Testis (tissue), 3 donors: ENCODE measurements around the gene HOXB8. TPM values are rescaled to one million over a fixed set of nuclear protein-coding genes. Genes with fewer than 3 reads are reported as not detected.

Experiments used
- DNase-seq: peaks from one replicate; pipeline ENCODE4 v3.0.0-alpha.2; 2019
- H3K27ac ChIP-seq, 2 donors: fragments of 200-600 bp; sonication (generic); one replicate each; pipeline ENCODE4 v1.5.1; 2019
- H3K27me3 ChIP-seq: fragments of 200-600 bp; sonication (generic); one replicate; pipeline ENCODE4 v1.5.1; 2019
- H3K36me3 ChIP-seq: fragments of 200-600 bp; sonication (generic); one replicate; pipeline ENCODE4 v1.5.1; 2017; ENCODE audit warnings: low read depth; ENCODE audit errors: missing control alignments
- H3K4me1 ChIP-seq: fragments of 200-600 bp; sonication (generic); one replicate; pipeline ENCODE4 v1.5.1; 2019
- H3K4me3 ChIP-seq, 2 donors: fragments of 200-600 bp; sonication (generic); one replicate each; pipeline ENCODE4 v1.5.1; 2017 to 2019
- H3K9me3 ChIP-seq: fragments of 200-600 bp; sonication (generic); one replicate; pipeline ENCODE4 v1.5.1; 2017
- CTCF ChIP-seq, 3 experiments: fragments of 450-650 bp in 2 of 3; fragments of 200-600 bp in 1 of 3; sonication (generic) in 1 of 3; IDR thresholded peaks; one replicate each; pipeline ENCODE4 v1.5.1; 2016 to 2019; ENCODE audit warnings: antibody characterized with exemption in 3 of 3, mild to moderate bottlenecking in 2 of 3, moderate library complexity in 1 of 3
- POLR2A ChIP-seq: fragments of 450-650 bp; IDR thresholded peaks from one replicate; pipeline ENCODE4 v1.6.1; 2017; ENCODE audit warnings: antibody characterized with exemption, mild to moderate bottlenecking, moderate library complexity
- WGBS, 2 donors: methylation state at CpG; one replicate each; pipeline ENCODE4 v1.1.5; 2018; 5-methylcytosine and 5-hydroxymethylcytosine counted together
- intact Hi-C: fragments of 100-400 bp; cut with DNase I; formaldehyde crosslinking; loops from one replicate; pipeline ENCODE4 v1.15.1; 2023; ENCODE audit warnings: low total_unique reads
- polyA plus RNA-seq: library from polyadenylated mRNA; stranded (reverse); fragments of 350-450 nt; fragmentation: Illumina TruSeq; extraction: RNeasy Lipid Tissue Mini Kit (QIAGEN cat#74804); gene quantifications from one replicate; pipeline ENCODE4 v1.2.3, GENCODE V29; 2014; ENCODE audit warnings: low read depth, low replicate concordance; ENCODE audit not compliant: insufficient read depth
- total RNA-seq, 2 donors: library from RNA; depleted of rRNA; stranded (reverse); fragments of >200 nt; gene quantifications; one replicate each; pipeline ENCODE4 v1.2.3, GENCODE V29; 2016

The HOXB8 gene
- total and polyA plus RNA-seq, 3 donors from 2014 or later: 1.2 to 2.7 (median 2.0) TPM

DNA sequence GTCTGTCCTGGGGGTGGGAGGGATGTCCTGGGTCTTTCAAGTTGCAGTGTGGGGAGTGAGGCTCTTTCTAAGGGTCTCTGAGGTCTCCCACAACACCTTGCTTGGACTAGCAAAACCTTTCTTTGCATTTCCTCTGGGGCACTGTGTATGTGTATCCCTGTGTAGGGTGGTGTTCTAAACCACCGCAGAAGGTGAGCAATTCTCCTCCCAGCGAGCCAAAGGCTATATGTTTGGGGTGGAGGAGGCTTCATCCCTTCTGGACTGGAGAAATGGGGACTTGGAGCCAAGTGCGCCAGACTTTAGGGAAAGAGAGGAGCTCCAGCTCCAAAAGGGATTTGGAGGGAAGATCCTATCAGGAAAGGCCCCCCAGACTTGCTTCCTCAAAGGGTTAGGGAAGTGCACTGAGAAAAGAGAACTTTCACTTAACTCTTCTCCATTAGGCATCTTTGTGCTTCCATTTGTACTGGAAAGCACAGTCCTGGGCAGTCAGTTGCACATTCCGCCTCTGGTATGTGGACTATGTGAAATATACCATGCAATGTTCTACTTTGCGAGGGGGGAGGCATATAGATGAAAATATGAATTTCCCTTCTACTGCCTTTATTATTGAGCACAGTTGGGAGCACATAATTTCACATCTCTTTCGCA is 29.9 kb upstream of the HOXB8 start:
- Histone ChIP-seq H3K27ac (no peak overlapping the region), H3K9me3 (no peaks in the 10 kb centered on the region), H3K4me1 (peaks cover 7% of the 10 kb centered on the region), H3K36me3 (no peaks in the 10 kb centered on the region), H3K27me3 (no peaks in the 10 kb centered on the region), H3K4me3 (no peak overlapping the region)
- intact Hi-C loops: no loop called here
- 39 to 40% methylated on average over 6 of the region's 6 CpGs for WGBS, 2 donors
- DNase-seq: no peak
- TF ChIP-seq POLR2A (no peak), CTCF (IDR thresholded peaks at IDR 0.05) (no peak)

DNA sequence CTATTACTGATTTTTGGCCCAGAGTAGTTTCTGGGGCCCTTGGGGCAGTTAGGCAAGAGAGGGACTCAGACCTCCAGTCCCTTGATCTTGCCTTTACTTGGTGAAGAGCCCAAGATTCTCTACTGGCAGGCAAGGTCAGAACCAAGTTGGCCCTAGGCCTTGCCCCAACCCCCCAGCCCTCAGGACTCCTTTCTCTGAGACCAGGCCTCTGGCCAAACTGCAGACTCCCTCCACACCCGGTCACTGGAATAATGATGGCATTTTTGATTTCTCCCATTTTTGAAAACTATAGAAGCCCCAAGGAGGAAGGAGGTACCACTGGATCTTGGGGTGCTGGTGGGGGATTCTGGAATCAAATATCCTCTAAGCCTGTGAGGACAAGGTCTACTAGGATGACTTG is 29.1 kb upstream of the HOXB8 start:
- peaks cover 7% of the 10 kb centered on the region for H3K4me1 ChIP-seq
- no peak for DNase-seq
- H3K27me3 ChIP-seq: no peaks in the 10 kb centered on the region
- no peaks in the 10 kb centered on the region for H3K36me3 ChIP-seq
- 94% methylated on average over 1 of the region's 1 CpG; no CpG with 5 or more reads in 1 of the 2 donors for WGBS, 2 donors
- H3K9me3 ChIP-seq: no peaks in the 10 kb centered on the region
- no peak overlapping the region for H3K4me3 ChIP-seq
- no peak overlapping the region for H3K27ac ChIP-seq
- intact Hi-C loops: no loop called here
- no peak for TF ChIP-seq CTCF (IDR thresholded peaks at IDR 0.05)
- no peak for TF ChIP-seq POLR2A

DNA sequence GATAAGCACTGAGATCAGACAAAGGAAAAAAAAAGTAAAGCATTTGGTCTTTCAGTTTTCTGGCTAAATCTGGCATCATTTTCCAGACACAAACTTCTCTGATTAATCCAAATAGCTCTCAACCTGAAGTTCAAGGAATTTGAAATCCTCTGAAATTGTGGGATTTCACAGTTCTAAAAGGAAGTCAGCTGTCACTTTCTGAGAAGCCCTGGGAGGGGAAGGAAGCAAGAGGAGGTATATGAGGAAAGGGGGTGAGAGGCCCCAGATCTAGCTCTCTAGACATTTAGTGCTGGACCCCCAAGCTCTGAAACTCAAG is 28.6 kb upstream of the HOXB8 start:
- no peaks in the 10 kb centered on the region for H3K27me3 ChIP-seq
- no peak overlapping the region for H3K27ac ChIP-seq

DNA sequence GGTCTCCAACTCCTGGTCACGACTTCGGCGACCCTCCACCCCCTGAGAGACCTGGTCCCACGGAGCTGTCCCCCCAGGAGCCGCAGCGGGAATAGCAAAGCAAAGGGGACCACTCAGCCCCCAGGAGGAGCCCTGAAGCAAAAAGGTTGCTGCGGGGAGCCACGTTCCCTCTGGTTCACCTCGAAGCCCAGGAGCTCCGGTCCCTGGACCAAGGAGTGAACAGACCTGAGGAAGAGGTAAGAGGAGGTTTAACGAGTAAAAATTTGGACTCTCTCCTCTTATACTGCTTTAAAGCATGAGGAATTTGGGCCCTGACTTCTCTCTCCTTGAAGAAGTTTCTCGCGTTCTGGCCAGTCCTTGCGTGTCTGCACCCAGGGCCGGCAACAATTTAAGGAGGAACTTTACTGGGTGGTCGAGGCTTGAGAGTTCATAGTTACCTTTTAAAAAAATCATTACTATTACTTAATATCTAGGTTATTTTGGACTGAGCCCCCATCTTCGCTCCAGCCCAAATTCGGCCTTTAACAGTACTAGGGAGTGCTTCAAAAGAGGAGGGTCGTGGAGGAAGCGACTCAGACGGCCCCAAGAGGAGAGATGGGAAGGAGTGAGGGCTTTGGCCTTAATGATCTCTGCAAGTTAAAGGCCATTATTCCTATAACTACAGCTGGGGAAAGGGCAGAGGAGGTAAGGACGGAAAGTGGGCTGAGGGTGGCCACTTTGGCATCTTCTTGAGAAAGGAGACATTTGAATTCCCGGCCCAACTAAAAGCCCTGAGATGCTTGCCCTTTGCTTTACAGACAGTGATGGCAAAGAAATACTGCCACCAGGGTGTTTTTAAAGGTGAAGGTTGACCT is 28.0 kb upstream of the HOXB8 start:
- no peaks in the 10 kb centered on the region for H3K36me3 ChIP-seq
- 29 to 40% methylated on average over 12 to 23 of the region's 23 CpGs for WGBS, 2 donors
- no peak for TF ChIP-seq CTCF (IDR thresholded peaks at IDR 0.05)
- intact Hi-C loops: no loop called here
- H3K27ac ChIP-seq: no peak overlapping the region
- H3K27me3 ChIP-seq: no peaks in the 10 kb centered on the region
- H3K9me3 ChIP-seq: no peaks in the 10 kb centered on the region
- H3K4me1 ChIP-seq: peaks cover 7% of the 10 kb centered on the region
- no peak for DNase-seq
- no peak overlapping the region for H3K4me3 ChIP-seq

More for the DNA sequence above, 28.6 kb upstream of the HOXB8 start:
- no peak for DNase-seq
- TF ChIP-seq POLR2A (no peak), CTCF (IDR thresholded peaks at IDR 0.05) (no peak)
- Histone ChIP-seq H3K4me3 (no peak overlapping the region), H3K4me1 (peaks cover 7% of the 10 kb centered on the region), H3K36me3 (no peaks in the 10 kb centered on the region), H3K9me3 (no peaks in the 10 kb centered on the region)
- intact Hi-C loops: no loop called here
